Activated CD4-positive, alpha-beta T cell treated with anti-CD3 and anti-CD28 coated beads for 36 hours (primary cell): ENCODE results near the gene NUP58. TPM values are rescaled to one million over a fixed set of nuclear protein-coding genes. Genes with fewer than 3 reads are reported as not detected.

Experiments
- ATAC-seq: fragments of 200-7000 bp; cut with Tn5 transposase; one replicate; pipeline ENCODE4 v1.10.0; 2021; ENCODE audit warnings: mild to moderate bottlenecking, moderate library complexity
- CTCF ChIA-PET: fragments of 350-600 bp; sonication (Branson Sonifier 250); formaldehyde crosslinking; loops from one replicate; lab custom pipeline; 2021; ENCODE audit warnings: antibody characterized with exemption; lab: Charles Lee
- POLR2A ChIA-PET: fragments of 350-600 bp; sonication (Branson Sonifier 250); formaldehyde crosslinking; loops from one replicate; lab custom pipeline; 2021; ENCODE audit warnings: antibody characterized with exemption, inconsistent platforms; lab: Charles Lee
- DNase-seq: peaks from one replicate; pipeline ENCODE4 v3.0.0-alpha.2; 2020
- H3K27ac Mint-ChIP-seq: one replicate; pipeline ENCODE4 v1.8.0; 2021; ENCODE audit warnings: mixed read lengths
- H3K27me3 Mint-ChIP-seq: one replicate; pipeline ENCODE4 v1.8.0; 2021; ENCODE audit warnings: mixed read lengths
- H3K36me3 Mint-ChIP-seq: one replicate; pipeline ENCODE4 v1.8.0; 2021; ENCODE audit warnings: low read depth, mixed read lengths
- H3K4me1 Mint-ChIP-seq: one replicate; pipeline ENCODE4 v1.8.0; 2021; ENCODE audit warnings: mixed read lengths
- H3K4me3 Mint-ChIP-seq: one replicate; pipeline ENCODE4 v1.8.0; 2021; ENCODE audit warnings: mild to moderate bottlenecking, moderate library complexity, mixed read lengths
- H3K9me3 Mint-ChIP-seq: one replicate; pipeline ENCODE4 v1.8.0; 2021; ENCODE audit warnings: low read depth, mixed read lengths
- intact Hi-C, 2 experiments: fragments of 100-400 bp; cut with DNase I in 1 of 2; cut with micrococcal nuclease in 1 of 2; formaldehyde crosslinking; loops; one replicate each; pipeline versions ENCODE4 v1.14.2 to v1.15.1; 2022 to 2024; cut with DNase I, micrococcal nuclease
- total RNA-seq, 2 experiments: library from RNA; stranded (reverse); gene quantifications; one replicate each; pipeline ENCODE4 v1.2.3, GENCODE V29; 2021

NUP58 gene
- total RNA-seq, 2 experiments from 2014 or later: 134 to 137 TPM

DNA sequence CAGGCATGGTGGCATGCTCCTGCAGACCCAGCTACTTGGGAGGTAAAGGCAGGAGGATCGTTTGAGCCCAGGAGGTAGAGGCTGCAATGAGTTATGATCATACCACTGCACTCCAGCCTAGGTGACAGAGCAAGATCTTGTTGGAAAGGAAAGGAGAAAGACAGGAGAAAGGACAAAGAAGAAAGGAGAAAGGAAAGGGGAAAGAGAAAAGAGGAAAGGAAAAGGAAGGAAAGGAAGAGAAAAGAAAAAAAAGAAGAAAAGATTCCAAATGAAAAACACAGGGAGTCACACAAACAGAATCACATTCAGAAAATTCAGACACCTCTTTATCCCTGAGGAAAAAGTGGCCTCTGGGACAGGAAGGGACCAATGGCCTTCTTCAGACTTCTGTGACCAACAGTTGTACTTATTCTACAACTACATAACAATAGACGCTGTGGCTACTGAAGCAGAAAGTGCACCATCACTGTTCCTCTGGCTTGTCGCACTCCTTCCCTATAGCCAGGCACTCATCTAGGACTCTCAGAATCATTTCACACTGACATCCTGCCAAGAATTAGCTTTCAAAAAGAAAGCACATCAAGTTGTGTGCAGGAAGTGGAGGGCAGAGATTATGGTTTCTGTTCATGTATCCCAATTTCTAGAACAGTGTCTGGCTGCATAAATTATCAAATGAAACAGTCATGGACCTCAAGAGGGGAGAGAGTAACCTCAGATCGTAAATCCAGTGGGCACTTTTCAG, 20.1 kb upstream of the NUP58 start:
- Mint-ChIP-seq H3K27me3 (no peaks in the 10 kb centered on the region), H3K36me3 (peaks cover 19% of the 10 kb centered on the region), H3K9me3 (no peaks in the 10 kb centered on the region), H3K4me1 (peaks cover 81% of the 10 kb centered on the region), H3K4me3 (peak overlapping the region; percentile 37), H3K27ac (peak overlapping the region; percentile 83)
- intact Hi-C loops: loop anchor here (10.0 kb wide), 2 partner anchors 623 to 1007 kb away; no protein-coding TSS in a partner anchor
- CTCF ChIA-PET: interaction anchor here (0.6 kb wide), 1 partner anchor 10 kb away, joined by 5 read pairs; no protein-coding TSS in a partner anchor
- DNase-seq (peak; percentile 48), ATAC-seq (peak; percentile 68)
- POLR2A ChIA-PET: no interaction called here

DNA sequence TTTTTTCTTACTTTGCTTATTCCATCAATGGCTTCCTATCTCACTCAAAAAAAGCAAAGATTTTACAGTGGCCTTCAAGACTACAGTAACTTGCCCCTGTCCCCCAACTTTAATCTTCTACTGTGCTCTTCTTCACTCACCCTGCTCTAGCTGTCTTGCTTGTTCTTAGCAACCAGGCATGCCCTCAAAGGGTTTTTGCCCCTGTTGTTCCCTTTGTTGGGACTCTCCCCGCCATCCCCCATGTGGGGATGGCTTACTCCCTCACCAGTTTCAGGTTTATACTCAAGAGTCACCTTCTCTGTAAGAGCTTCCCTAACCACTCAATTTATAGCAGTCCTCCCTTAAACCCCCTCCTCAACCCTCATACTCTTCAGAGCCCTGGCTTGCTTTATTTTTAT, 19.5 kb upstream of the NUP58 start:
- Mint-ChIP-seq H3K4me3 (peak overlapping the region; percentile 37), H3K4me1 (peaks cover 77% of the 10 kb centered on the region), H3K27me3 (no peaks in the 10 kb centered on the region), H3K36me3 (peaks cover 20% of the 10 kb centered on the region), H3K27ac (peak overlapping the region; percentile 83), H3K9me3 (no peaks in the 10 kb centered on the region)
- peak; percentile 67 for ATAC-seq
- ChIA-PET CTCF (interaction anchor here (0.6 kb wide), 1 partner anchor 820 kb away, joined by 3 read pairs; no protein-coding TSS in a partner anchor), POLR2A (no interaction called here)
- peak; percentile 65 for DNase-seq
- intact Hi-C loops: loop anchor here (10.0 kb wide), 2 partner anchors 623 to 1007 kb away; no protein-coding TSS in a partner anchor

DNA sequence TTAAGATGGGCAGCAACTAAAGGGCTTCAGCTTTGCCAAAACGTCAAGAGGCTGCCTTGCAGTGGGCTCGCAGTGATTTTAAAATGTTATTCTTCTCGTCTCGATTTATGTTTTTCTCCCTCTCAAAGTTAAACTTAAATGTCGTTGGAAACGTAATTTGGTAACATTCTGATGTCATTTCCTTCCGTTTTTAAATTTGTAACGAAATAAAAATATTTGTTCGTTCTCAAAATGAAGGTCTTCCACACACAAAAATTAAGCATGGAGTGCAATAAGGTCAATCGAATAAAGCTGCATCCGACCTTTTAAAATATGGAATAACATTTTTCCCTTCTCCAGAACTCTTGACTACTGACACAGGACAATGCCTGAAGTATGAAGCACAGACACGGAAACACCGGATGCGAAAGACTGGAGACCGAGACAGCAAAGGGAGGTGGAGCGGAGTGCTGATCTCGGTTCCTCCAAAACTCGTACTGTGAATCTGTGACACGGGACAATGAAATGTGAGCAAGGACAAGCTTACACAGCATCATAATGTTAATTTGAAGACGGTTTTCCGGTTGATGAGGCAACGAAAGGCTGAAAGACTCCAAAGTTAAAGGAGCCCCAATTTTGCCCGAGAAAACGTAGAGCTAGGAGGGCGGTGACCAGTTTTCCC, 15.0 kb upstream of the NUP58 start:
- POLR2A ChIA-PET: interaction anchor here (0.9 to 1.1 kb wide), 2 partner anchors 10 to 22 kb away, joined by 3 to 5 read pairs; no protein-coding TSS in a partner anchor
- peaks cover 10% of the 10 kb centered on the region for H3K27me3 Mint-ChIP-seq
- CTCF ChIA-PET: interaction anchor here (1.0 to 4.4 kb wide), 8 partner anchors 10 to 48 kb away, joined by 3 to 30 read pairs (median 4); partner anchors contain the start of gene NUP58
- peaks cover 41% of the 10 kb centered on the region for H3K4me1 Mint-ChIP-seq
- H3K9me3 Mint-ChIP-seq: no peaks in the 10 kb centered on the region
- DNase-seq (peak; percentile 51), ATAC-seq (peak; percentile 8)
- intact Hi-C loops: loop anchor here (2.0 to 10.0 kb wide), 6 partner anchors 54 to 1014 kb away; a partner anchor contains a TSS
- peaks cover 16% of the 10 kb centered on the region for H3K36me3 Mint-ChIP-seq
- peak overlapping the region; percentile 96 for H3K27ac Mint-ChIP-seq
- peak overlapping the region; percentile 90 for H3K4me3 Mint-ChIP-seq

DNA sequence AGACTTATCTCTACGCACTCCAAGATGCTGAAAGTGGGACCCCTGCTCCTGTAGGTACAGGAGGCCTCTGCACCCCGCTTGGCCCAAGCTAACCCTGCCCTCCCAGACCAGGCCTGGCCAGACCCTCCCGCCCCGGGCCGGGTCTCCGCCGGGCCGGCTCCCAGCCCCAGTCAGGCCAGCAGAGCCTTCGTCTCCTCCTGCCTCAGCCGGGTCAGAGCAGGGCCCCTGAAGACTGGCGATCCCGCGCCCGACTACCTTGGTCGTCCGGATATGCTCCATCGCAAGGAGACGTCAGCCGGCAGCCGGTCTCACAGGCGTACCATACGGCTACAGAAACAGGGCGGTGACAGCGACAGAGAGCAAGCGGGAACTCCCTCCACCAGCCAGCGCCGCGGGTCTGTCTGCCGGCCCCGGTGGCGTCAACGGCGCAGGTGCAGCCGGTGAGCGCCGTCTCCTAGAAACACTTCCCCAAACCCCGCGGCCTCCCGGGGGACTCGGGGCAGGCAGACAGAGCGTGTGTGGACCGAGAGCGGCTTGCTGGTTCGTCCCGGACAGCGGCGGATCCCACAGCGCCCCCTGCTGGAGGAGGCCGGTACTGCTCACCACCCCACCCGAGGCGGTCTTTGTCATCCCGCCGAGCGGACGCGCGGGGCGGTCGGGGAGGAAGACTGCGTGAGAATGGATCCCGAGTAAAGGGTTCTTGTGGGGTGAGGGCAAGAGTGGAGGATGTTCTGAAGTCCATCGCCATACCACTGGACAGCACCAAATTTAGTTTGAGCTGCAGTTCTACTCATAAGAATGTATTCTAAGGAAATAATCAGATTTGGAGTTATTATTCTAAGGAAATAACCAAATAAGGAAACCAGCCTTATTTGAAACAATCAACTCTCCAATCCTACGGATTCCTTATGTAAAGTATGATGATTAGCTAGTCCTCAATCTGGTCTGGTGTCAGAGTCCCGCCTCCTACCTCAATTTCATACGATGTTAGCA, 14.2 kb upstream of the NUP58 start, which contains the start of gene MTMR6:
TSS of gene MTMR6 (minus strand) at position 520 of the 993 bp plus-strand sequence. CDS start at position 279, 241 bp downstream.
- CTCF ChIA-PET: interaction anchor here (0.5 to 4.4 kb wide), 12 partner anchors 9 to 899 kb away, joined by 3 to 30 read pairs (median 4); partner anchors contain the start of gene NUP58
- peak within 1 kb of the TSS; percentile 90 for H3K4me3 Mint-ChIP-seq
- H3K4me1 Mint-ChIP-seq: peaks cover 36% of the 10 kb centered on the region
- H3K27me3 Mint-ChIP-seq: peaks cover 10% of the 10 kb centered on the region
- ATAC-seq (peak; percentile 93), DNase-seq (peak; percentile 96)
- H3K27ac Mint-ChIP-seq: peak within 1 kb of the TSS; percentile 96
- POLR2A ChIA-PET: interaction anchor here (0.9 to 1.1 kb wide), 2 partner anchors 11 to 22 kb away, joined by 3 to 5 read pairs; no protein-coding TSS in a partner anchor
- intact Hi-C loops: loop anchor here (1.0 to 10.0 kb wide), 9 partner anchors 10 to 1015 kb away; partner anchors contain the start of gene NUP58 (in 2 of the 2)
- H3K9me3 Mint-ChIP-seq: no peaks in the 10 kb centered on the region
- peaks cover 16% of the 10 kb centered on the region for H3K36me3 Mint-ChIP-seq

DNA sequence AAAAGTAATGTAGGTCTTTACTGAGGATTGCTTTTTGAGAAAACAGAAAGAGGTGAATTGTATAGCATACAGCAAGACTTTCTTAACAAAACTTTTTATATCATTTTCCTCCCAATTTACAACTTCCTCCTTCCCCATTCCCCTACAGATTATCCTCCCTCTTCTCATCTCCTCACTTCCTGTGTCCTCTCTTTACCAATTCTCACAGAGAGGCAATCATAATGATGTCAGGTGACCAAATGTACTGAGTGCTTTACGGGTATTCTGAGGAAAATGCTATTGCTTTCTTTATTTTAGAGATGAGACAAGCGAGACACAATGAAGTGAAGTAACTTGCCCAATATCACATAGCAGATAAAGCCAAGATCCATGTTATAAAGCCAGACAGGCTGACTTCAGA, 12.5 kb upstream of the NUP58 start:
- DNase-seq (no peak), ATAC-seq (no peak)
- peaks cover 22% of the 10 kb centered on the region for H3K4me1 Mint-ChIP-seq
- no peaks in the 10 kb centered on the region for H3K9me3 Mint-ChIP-seq
- H3K27me3 Mint-ChIP-seq: peaks cover 10% of the 10 kb centered on the region
- no peak overlapping the region for H3K4me3 Mint-ChIP-seq
- ChIA-PET POLR2A (no interaction called here), CTCF (interaction anchor here (4.4 kb wide), 1 partner anchor 13 kb away, joined by 30 read pairs; the partner anchor contains the start of gene NUP58)
- H3K36me3 Mint-ChIP-seq: peaks cover 8% of the 10 kb centered on the region
- intact Hi-C loops: loop anchor here (5.0 to 10.0 kb wide), 5 partner anchors 367 to 1017 kb away; a partner anchor contains a TSS
- H3K27ac Mint-ChIP-seq: no peak overlapping the region

DNA sequence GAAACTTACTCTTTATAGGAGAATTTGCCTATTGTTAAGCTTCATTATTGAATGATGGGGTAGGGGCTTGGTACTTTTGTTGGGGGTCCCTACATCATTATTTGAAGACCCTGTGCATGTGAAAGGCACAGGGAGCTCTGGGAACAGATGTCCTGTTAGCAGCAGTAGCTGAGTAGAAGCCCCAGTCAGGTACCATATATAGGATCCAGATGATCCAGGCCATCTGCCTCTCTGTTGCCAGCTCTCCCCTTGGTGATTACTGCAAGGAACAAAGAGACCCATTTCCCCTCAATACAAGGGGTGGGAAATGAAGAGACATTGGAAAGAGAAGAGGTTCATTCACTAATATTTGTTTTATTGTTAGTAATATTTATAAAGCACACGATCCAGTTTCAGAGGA, 9.7 kb upstream of the NUP58 start:
- peak overlapping the region; percentile 11 for H3K27ac Mint-ChIP-seq
- H3K36me3 Mint-ChIP-seq: peaks cover under 1% of the 10 kb centered on the region
- H3K4me1 Mint-ChIP-seq: peaks cover 5% of the 10 kb centered on the region
- intact Hi-C loops: loop anchor here in 1 of 2 experiments (1.0 kb wide), 1 partner anchor 10 kb away; the partner anchor contains the start of gene NUP58
- no peak for ATAC-seq
- H3K9me3 Mint-ChIP-seq: no peaks in the 10 kb centered on the region
- H3K4me3 Mint-ChIP-seq: no peak overlapping the region
- ChIA-PET CTCF (interaction anchor here (0.6 to 1.0 kb wide), 2 partner anchors 28 to 99 kb away, joined by 3 read pairs; no protein-coding TSS in a partner anchor), POLR2A (no interaction called here)
- H3K27me3 Mint-ChIP-seq: peaks cover 10% of the 10 kb centered on the region
- no peak for DNase-seq

DNA sequence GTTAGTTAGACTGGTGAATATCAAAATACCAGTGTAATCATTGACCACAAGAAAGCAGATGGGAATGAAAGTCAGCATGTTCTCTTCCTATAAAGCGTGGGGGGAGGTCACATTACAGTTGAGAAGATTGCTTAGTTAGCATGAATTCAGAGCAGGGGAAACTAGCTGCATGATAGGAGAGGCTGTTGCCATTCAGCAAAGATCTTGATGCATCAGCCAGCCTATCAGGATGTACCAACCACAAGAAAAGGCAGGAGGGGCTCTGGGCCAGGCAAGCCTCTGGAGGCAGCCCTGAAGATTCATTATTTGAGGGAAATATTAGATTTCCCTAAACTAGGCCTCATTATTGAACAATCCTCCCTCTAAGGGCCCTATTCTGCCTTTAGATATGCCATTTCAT, 9.1 kb upstream of the NUP58 start:
- ATAC-seq (peak; percentile 63), DNase-seq (peak; percentile 25)
- peaks cover 5% of the 10 kb centered on the region for H3K4me1 Mint-ChIP-seq
- H3K27me3 Mint-ChIP-seq: peaks cover 10% of the 10 kb centered on the region
- CTCF ChIA-PET: interaction anchor here (1.0 kb wide), 1 partner anchor 28 kb away, joined by 3 read pairs; no protein-coding TSS in a partner anchor
- H3K27ac Mint-ChIP-seq: peak overlapping the region; percentile 11
- H3K4me3 Mint-ChIP-seq: no peak overlapping the region
- no peaks in the 10 kb centered on the region for H3K9me3 Mint-ChIP-seq
- POLR2A ChIA-PET: no interaction called here
- intact Hi-C loops: loop anchor here in 1 of 2 experiments (1.0 kb wide), 1 partner anchor 9 kb away; the partner anchor contains the start of gene NUP58
- no peaks in the 10 kb centered on the region for H3K36me3 Mint-ChIP-seq

DNA sequence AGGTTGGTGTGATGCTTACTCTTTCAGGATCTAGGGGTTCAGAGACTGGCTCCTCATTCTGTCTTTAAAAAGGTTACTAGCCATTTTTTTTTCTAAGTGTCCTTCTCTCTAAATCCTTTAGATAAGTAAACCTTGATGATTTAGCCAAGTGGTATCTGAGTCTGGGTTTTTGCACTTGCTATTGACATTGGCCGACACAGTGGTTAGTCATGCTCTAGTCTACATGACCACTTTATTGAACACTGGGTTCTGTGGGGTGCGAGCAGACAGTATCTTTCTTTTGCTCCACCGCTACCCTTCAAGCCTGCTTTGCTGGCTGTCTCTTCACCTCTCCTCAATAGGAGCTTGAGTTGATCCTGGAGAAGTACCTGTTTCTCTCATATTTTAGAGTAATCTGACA, 6.2 kb upstream of the NUP58 start:
- CTCF ChIA-PET: interaction anchor here (0.6 kb wide), 1 partner anchor 18 kb away, joined by 3 read pairs; no protein-coding TSS in a partner anchor
- DNase-seq: no peak
- H3K27me3 Mint-ChIP-seq: peaks cover 9% of the 10 kb centered on the region
- intact Hi-C loops: no loop called here
- H3K27ac Mint-ChIP-seq: no peak overlapping the region
- no peak overlapping the region for H3K4me3 Mint-ChIP-seq
- POLR2A ChIA-PET: no interaction called here
- no peaks in the 10 kb centered on the region for H3K36me3 Mint-ChIP-seq
- H3K4me1 Mint-ChIP-seq: peaks cover 5% of the 10 kb centered on the region
- no peak for ATAC-seq
- no peaks in the 10 kb centered on the region for H3K9me3 Mint-ChIP-seq

DNA sequence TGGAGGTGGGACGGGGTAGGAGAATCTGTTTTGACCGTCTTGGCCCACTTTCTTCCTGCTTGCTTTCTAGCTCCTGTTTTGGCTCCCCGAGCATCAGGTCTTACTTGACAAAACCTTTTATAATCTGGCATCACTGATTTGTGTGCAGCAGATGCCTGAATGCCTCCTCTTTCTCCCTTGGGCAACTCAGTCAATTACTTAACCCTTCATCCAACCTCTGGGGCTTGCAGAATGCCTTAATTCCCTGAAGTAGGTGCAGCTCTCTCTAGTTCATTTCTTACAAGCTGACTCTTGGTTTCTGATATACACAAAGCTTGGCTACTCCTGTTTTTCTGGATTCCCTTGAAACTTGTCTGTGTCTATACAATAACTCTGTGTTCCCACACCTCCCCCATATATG, 5.7 kb upstream of the NUP58 start:
- intact Hi-C loops: no loop called here
- no peak overlapping the region for H3K4me3 Mint-ChIP-seq
- H3K9me3 Mint-ChIP-seq: no peaks in the 10 kb centered on the region
- ATAC-seq (no peak), DNase-seq (no peak)
- ChIA-PET POLR2A (no interaction called here), CTCF (interaction anchor here (0.6 kb wide), 1 partner anchor 17 kb away, joined by 3 read pairs; no protein-coding TSS in a partner anchor)
- H3K36me3 Mint-ChIP-seq: no peaks in the 10 kb centered on the region
- peaks cover 9% of the 10 kb centered on the region for H3K27me3 Mint-ChIP-seq
- no peak overlapping the region for H3K27ac Mint-ChIP-seq
- H3K4me1 Mint-ChIP-seq: peaks cover 5% of the 10 kb centered on the region

DNA sequence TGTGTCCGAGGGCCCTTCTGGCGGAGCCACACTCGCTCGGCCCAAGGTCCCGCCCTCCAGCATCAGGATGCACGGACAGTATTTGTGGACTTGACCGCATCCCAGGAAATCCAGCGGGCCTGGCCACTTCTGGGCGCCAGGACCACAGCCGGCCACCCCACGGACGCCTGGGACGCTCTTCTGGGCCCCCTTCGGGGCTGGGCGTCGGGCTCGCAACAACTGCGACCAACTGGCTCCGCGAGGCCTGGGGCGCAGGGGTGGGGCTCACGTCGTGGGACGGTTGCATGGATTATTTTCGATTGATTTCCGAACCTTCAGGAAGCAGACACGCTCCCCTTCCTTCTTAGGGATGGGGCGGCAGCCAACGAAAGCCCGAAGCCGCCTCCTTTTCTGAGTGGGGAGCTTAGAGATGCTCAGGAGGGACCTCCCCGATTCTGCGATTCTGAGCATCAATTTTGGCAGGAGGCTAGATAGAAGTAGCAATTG, 521 bp upstream of the NUP58 start:
- ATAC-seq: peak; percentile 24
- ChIA-PET POLR2A (no interaction called here), CTCF (interaction anchor here (5.1 kb wide), 1 partner anchor 13 kb away, joined by 30 read pairs; the partner anchor contains the start of gene MTMR6)
- Mint-ChIP-seq H3K4me1 (peaks cover 29% of the 10 kb centered on the region), H3K36me3 (peaks cover 33% of the 10 kb centered on the region), H3K4me3 (peak overlapping the region; percentile 94), H3K27me3 (peaks cover 4% of the 10 kb centered on the region), H3K27ac (peak overlapping the region; percentile 95), H3K9me3 (no peaks in the 10 kb centered on the region)
- intact Hi-C loops: loop anchor here (1.0 to 10.0 kb wide), 9 partner anchors 9 to 1924 kb away; partner anchors contain the start of genes MTMR6 (in 2 of the 2), CDK8 (in 1 of the 2) and PARP4 (in 1 of the 2)
- DNase-seq: peak; percentile 47
